SIG-M5 treated with dmso at 0.1 percent for 504 hours (cell line): Measurements from ENCODE around the gene TFPI.
A peak's percentile ranks its signal among the peaks of the same experiment; 100 is the strongest.
"Not testable (repeated sequence)": the region's sequence is repeated elsewhere in the genome, so short reads cannot be mapped to it uniquely, and the experiment has no call there.

Experiments
- DNase-seq: peaks from one replicate; lab custom pipeline; 2025; ENCODE audit not compliant: unreplicated experiment; lab: John Stamatoyannopoulos, UW

TFPI gene

GRCh38 chr2:187554011-187554703 is at the start of gene TFPI:
TSS of gene TFPI (minus strand) at chr2:187554435. CDS start at chr2:187503768, 50,667 bp downstream.
- peak; percentile 37 for DNase-seq

GRCh38 chr2:187594801-187595200 is 40.6 kb upstream of the TFPI start:
- no peak for DNase-seq

- DNase-seq = no peak
These were observed 39.5 kb upstream of the TFPI start for GRCh38 chr2:187593697-187594096.

- no peak for DNase-seq
These were observed 38.9 kb upstream of the TFPI start for GRCh38 chr2:187593098-187593497.

- DNase-seq = no peak
These were observed 35.9 kb upstream of the TFPI start for GRCh38 chr2:187590175-187590574.

GRCh38 chr2:187586011-187586641 is 31.9 kb upstream of the TFPI start:
- DNase-seq = peak; percentile 65

GRCh38 chr2:187581125-187581896 is 27.1 kb upstream of the TFPI start:
- peak; percentile 38 for DNase-seq

GRCh38 chr2:187580462-187581124 is 26.4 kb upstream of the TFPI start:
- peak; percentile 70 for DNase-seq

GRCh38 chr2:187577310-187577709 is 23.1 kb upstream of the TFPI start:
- no peak for DNase-seq

- no peak for DNase-seq
These were observed 22.7 kb upstream of the TFPI start for GRCh38 chr2:187576906-187577305.

GRCh38 chr2:187575751-187576067 is 21.5 kb upstream of the TFPI start:
- DNase-seq = no peak

- DNase-seq = no peak
These were observed 20.9 kb upstream of the TFPI start for GRCh38 chr2:187574969-187575750.

GRCh38 chr2:187573722-187574121 is 19.5 kb upstream of the TFPI start:
- no peak for DNase-seq

GRCh38 chr2:187571996-187572395 is 17.8 kb upstream of the TFPI start:
- DNase-seq = not testable (repeated sequence)

GRCh38 chr2:187569571-187569970 is 15.3 kb upstream of the TFPI start:
- DNase-seq = no peak

- no peak for DNase-seq
These were observed 14.8 kb upstream of the TFPI start for GRCh38 chr2:187569042-187569441.

- peak; percentile 30 for DNase-seq
These were observed 12.9 kb upstream of the TFPI start for GRCh38 chr2:187567126-187567525.

- DNase-seq = no peak
These were observed 12.5 kb upstream of the TFPI start for GRCh38 chr2:187566712-187567111.

- no peak for DNase-seq
These were observed 12.0 kb upstream of the TFPI start for GRCh38 chr2:187566266-187566665.

GRCh38 chr2:187565618-187566017 is 11.4 kb upstream of the TFPI start:
- DNase-seq = not testable (repeated sequence)

GRCh38 chr2:187556493-187556892 is 2.3 kb upstream of the TFPI start:
- DNase-seq = not testable (repeated sequence)
